HG03432 (cell line): ENCODE measurements around the gene YARS1.

Source experiments
- ATAC-seq: cut with Tn5 transposase; IDR thresholded peaks from one replicate; pipeline ENCODE4 v1.9.1; 2021; ENCODE audit warnings: mild to moderate bottlenecking, moderate library complexity; ENCODE audit not compliant: unreplicated experiment

Gene YARS1

DNA sequence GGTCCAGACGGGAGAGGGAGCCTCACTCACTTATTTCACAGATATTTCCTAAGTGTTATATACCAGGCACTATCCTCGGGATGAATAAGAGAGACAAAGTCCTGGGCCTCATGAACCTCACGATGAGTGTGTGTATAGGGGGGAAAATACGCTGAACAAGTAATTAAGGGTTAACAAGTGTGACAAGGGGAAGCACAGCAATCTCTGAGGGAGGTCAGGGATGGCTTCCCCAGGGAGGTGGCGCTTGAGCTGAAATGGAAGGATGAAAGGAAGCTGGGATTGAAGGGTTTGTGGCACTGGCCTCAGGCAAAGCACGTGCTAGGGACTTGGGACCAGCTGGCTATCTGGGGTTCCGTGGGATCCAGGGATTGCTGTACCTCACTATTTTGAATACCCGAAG is 68.2 kb downstream of the YARS1 start:
- no peak for ATAC-seq

DNA sequence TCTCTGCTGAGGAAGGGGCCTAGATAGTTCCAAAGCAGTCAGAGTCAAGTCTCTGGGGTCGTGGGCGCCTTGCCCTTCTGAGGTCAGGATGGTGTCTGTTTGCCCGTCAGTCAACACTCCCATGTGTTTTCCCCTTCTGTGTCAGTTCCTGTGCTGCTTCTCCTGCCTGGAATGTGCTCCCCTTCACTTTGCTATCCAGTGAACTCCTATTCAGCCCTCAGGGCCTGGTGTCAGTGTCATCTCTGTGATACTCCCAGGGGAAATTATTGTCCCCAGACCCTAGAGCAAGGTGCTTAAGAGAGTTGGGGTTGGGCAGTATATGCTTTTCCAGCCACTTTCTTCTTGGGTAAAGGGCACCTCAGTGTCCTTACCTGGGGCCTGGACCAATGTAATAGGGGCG is 68.8 kb downstream of the YARS1 start:
- ATAC-seq, result no peak

DNA sequence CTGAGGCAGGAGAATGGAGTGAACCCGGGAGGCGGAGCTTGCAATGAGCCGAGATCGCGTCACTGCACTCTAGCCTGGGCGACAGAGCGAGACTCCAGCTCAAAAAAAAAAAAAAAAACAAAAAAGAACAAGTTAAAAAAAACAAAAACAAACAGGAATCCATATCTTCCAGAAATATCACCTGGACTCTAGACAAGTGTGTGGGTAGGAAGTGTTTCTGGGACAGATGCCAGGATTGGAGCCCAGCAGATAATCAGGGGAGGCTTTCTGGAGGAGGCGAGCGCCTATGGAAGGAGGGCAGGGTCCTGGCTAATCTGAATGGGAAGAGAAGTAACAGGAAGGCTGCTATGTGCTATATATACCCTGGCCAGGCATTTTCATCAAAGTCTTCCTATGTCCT is 71.0 kb downstream of the YARS1 start:
- ATAC-seq, result no peak

DNA sequence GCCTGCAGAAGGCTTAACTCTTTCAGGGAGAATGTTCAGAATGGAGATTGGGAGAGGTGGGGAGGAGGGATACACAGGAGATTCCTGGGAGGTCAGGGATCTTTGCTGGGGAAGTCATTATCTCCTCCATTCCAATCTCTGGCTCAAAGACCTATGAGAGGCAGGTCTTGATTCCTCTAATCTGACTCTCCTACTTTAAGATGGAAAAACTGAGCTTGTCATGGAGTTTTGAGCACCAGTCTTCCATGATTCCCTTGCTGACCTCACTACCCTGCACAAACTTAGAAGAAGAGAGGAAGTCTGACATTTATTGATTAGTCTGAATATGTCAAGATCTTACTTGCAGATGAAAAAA is 73.1 kb downstream of the YARS1 start:
- no peak for ATAC-seq

DNA sequence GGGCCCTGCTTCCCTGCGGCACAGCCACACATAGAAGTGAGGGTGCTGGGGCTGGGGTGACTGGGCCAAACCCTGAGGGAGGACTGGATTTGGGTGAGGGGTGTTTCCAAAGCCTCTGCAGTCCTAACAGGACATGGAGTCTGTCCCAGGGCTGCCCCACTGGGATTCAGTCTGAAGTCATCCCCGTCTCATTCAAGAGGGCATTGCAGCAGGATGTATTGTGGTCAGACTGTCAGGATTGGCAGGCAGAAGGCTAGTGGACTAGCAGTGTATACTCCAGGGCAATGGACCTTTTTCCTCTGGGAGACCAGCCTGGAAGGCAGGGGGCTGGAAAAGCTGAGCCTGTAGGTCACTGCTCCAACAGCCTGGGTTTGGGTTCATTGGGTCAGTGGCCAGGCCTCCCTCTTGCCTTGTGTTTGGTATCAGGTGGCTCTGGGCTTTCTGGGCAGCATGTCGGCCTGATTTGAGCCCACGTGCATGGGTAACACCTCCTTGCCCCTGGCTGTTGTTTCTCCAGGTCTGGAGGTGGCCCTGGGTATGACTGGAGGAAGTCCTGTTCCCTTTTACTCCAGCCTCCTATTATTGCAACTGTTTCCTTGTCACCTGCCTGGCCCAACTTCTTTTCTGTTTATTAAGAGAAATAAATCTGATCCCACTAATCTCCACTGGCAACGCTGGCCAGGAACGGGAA is 73.6 kb downstream of the YARS1 start:
- ATAC-seq, result no peak

DNA sequence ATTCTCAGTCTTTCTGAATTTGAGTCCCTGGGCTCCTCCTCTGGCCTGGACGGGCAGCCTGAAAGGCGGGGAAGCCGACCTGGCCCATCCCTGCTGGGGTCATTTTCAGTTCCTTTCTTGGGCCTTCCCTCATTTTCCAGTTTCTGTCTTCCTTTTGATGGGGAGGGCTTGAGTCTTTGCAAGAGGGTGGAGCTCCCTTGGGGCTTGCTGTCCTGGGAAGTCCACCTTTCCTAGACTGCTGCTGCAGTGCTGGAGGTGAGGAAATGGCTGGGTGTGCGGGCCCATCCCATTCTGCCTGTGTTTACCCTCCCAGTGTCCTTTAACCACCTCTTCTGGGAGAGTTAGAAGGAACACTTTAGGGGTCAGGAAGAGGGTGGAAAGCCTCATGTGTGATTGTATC is 74.2 kb downstream of the YARS1 start:
- ATAC-seq, result no peak

DNA sequence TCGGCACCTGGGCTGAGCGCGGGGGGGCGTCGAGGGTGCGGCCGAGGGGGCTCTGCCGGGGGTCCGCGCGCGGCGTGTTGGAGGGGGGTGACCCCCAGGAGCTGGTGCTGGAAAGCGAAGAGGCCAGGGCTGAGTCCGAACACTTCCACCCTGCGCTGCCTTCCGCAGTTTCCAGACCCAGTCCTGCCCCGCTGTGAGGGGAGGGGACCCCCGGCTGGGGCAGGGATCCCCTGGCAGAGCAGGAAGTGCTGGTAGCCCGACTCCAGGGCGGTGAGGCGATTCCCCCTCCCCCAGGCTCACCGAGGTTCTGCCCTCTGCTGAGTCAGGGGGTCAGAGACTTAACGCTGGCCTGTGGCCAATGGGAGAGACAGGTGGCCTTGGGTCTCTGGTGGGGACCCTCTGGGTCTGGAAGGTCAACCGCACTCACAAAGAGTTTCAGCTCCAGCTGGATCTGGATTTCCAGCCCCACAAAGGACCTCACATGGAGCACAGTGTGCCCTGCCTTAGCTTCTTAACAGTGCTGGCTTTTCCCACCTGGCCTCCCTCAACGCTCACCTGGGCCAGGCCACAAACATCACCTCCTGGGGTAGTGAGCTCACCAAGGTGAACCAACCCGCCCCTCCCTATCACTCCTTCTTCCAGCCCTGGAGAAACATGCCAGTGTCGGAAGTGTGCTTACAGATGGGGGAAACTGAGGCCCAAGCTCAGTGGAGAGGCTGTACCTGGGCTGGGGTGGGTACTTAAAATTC is 74.8 kb downstream of the YARS1 start:
- no peak for ATAC-seq

DNA sequence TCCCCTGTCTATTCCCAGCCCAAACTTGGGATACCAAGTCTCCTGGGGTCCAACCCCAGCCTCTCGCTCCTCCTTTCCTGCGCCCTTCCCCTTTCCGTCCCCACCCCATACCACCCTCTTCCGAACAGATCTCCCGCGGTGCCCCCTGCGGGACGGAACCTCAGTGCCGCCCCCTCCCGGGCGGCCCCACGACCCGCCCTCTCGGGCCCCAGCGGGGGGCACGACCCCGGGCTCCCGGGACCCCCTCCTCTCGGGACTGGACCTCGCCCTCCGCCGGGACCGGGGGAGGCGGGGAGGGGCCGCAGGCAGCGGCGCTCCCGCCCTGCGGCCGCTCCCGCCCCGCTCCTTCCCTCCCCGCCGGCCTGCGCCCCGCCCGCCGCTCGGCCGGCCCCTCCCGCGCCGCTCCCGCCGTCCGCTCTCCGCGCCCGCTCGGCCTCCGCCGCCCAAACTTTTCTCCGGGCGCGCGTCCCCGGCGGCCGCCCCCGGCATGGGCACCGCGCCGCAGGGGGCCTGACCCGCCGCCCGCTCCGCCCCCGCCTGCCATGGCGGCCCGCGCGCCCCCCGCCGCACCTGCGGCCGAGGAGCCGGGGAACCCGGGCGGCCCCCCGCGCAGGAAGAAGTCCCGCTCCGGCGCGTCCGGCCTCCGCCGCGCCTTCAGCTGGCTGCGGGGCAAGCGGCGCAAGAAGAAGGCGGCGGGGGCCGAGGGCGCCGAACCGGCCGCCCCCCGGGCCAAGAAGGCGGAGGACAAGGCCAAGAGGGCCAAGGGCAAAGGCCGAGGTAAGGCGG is 75.6 kb downstream of the YARS1 start:
- ATAC-seq, result no peak

DNA sequence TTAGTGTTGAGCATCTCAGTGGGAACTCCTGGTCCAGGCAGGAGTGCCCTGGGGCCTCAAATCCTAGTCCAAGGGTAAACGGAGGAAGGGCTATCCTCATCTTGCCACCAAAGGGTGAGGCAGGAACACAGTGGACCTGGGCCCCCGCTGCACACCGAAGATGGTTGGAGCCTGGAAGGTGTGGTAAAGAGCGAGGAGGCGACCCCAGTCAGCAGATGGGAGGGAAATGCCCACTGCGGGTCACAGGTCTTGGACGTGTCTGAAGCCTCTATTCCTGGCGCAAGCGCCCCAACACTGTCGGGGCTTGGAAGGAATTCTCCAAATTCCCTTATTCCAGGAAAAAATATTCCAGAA is 76.1 kb downstream of the YARS1 start:
- ATAC-seq, result no peak

DNA sequence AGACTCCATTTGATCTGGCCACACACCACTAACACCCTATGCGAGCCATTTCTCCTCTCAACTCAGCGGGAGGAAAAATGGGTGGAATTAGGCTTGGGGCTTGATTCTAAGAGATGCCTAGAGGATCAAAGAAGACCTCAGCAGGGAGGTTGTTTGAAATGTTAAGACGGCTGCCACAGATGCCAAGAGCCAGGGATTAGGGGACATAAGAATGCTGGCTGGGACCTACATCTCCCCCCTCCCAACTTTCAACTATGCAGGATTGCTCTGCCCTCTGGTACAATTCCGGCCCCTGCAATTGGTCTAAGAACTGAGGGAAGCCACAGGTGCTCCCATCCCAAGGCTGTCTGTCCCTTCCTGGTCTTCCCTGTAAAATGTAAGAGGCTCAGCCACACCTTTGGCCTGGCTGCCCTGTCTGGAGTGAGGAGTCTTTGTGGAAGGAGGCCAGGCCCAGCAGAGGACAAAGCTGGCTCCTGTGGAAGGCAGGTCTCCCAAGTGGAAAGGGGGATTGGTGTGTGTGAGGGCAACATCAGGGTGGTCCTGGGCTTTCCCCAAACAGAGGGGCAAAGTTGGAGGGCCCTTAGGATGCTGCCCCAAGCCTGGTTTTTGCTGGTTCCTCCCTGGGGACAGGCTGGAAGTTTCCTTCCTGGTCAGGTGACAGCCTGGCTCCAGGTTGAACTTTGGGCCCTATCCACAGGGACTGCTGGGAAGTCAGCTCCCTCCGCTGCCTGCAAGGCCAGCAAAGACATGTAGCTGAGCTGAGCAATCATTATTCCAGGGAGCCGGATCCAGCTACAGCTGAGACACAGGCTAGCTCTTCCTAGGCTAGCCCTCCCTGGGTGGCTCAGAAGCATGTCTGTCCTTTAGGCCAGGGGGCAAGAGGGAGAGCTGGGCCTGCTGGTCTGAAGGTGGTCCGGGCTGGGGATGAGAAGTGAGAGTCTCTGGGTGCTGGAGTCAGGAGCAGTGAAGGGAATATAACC is 80.1 kb downstream of the YARS1 start:
- no peak for ATAC-seq

DNA sequence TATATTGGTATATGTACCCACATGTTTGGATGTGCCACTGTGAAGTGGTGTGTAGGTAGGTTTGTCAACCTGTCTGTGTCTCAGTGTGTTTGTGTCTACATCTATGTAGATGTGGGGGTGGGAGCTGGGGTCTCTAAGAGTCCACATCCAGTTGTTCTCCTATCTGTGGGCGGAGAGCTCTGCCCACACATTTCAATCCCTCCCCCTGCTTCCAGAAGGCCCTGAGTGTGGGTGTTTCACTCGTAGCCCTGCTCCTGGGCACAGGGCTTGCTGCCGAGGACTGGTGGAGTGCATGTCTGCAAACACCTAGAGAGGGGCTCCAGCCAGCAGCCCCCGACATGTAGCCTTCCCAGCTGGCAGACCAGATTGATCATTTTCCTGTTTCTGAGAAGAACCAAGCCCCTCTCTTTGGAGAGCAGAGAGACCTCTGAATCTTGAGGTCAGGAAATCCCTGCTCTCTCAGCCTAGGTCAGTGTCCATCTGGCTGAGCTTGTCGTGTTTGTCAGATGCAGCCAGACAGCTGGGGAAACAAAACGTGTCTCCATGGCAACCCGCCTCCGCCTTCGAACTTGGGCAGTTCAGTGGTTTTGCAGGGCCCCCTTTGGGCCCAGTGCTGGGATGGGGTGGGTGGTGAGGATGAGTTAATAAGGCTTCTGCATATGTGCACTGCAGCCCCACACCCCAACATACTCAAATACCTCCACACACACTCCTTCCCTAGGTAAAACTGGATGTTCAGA is 83.4 kb downstream of the YARS1 start:
- no peak for ATAC-seq

DNA sequence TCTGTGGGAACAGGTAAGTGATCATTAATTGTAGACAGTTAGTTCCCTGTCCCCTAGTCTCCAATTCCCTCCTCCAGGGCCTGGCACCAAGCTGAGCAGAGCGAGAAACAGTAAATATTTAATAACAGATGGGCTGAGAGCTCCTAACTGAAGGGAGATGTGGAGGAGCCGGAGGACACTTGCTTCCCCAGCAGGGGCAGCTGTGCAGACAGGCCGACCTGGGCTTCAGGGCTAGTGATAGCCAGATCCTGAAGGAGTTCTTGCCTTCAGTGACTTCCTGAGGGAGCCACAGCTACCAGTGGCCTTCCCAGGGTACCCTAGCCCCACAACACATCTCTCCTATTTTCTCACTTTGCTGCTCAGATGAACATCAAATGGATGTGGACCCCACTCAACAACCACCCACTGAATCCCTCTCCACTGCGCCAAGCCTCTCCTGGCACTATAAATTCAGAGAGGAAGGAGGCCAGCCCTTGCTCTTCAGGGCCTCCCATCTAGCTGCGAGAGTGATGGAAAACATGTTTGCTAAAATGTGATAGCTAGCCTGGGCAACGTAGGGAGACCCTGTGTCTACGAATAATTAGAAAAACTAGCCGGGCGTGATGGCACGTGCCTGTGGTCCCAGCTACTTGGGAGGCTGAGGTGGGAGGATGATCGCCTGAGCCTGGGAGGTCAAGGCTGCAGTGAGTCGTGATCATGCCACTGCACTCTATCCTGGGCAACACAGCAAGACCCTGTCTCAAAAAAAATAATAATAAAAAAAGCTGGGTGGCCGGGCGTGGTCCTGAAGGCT is 87.7 kb downstream of the YARS1 start:
- ATAC-seq, result no peak

DNA sequence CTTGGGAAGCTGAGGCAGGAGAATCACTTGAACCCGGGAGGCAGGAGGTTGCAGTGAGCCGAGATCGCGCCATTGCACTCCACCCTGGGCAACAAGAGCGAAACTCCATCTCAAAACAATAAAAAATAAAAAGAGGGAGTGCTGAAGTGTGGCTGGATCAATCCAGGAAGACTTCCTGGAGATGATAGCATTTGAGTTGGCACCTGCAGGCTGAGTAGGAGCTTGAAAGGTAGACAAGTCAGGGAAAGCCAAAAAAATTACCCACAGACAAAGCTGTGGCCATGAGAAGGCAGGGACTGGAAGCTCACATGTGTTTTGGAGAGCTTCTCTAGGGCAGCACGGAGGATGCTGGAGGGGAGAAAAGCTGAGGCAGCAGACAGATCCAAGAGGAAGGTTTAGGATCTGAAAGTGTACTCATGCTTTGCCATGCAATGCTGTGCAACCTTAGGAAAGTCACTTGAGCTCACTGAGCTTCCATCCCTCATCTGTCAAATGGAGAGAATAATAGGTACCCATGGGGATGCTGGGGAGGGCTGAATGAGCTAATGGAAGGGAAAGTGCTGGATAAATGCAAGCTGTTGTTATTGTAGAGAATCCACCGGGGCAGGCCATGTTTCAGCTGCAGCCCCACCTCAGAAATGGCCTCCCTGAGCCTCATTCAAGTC is 88.6 kb downstream of the YARS1 start:
- no peak for ATAC-seq

DNA sequence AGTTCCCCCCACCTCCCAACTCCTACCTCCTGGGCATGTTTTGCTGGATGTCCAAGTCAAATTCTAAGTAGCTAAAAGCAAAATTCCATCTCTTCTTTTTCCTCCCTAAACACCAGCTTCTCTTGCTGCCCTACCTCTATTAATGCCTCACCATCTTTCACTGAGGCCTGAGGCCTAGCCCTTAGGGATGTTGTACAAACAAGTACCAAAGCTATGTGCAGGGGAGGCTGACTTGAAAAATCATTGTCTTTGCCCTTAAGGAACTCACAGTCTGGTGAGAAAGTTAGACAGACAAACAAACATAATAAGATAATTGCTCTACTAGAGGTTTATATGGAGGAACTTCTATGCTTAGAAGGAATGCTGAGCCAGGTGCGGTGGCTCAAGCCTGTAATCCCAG is 89.3 kb downstream of the YARS1 start:
- ATAC-seq, result no peak

DNA sequence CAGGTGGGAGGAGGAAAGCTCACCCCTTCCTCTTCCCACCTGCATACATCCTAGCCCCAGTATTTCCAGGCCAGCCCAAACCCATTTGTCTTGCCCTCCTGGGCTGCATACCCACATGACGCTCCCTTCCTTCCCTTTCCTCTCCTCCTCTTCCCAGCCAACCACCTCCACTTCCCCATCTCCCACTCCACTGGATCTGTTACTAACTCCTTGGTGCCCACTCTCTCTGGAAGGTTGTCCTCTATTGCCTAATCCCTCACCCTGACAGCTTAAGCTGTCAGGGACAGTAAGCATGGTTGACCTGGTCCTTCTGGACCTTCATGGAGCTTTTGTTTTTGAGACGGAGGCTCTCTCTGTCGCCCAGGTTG is 91.6 kb downstream of the YARS1 start:
- ATAC-seq, result no peak
